ENCODE measurements around the gene SLC35F3. TPM values are rescaled to one million over a fixed set of nuclear protein-coding genes. Genes with fewer than 3 reads are reported as not detected.

The SLC35F3 gene
- total RNA-seq, 1 donor from 2014 or later, result not detected

- Histone ChIP-seq H3K27ac (replicated peaks) (no peak overlapping the region), H3K4me3 (no peak overlapping the region), H3K27me3 (ENCODE audit: low read depth) (peaks cover 74% of the 10 kb centered on the region), H3K36me3 (no peaks in the 10 kb centered on the region), H3K9me3 (replicated peaks) (peaks cover 15% of the 10 kb centered on the region), H3K4me1 (peaks cover 10% of the 10 kb centered on the region)
- intact Hi-C loops (cut with micrococcal nuclease), result no loop called here
- no peak for DNase-seq
- TF ChIP-seq, protein P1, sequence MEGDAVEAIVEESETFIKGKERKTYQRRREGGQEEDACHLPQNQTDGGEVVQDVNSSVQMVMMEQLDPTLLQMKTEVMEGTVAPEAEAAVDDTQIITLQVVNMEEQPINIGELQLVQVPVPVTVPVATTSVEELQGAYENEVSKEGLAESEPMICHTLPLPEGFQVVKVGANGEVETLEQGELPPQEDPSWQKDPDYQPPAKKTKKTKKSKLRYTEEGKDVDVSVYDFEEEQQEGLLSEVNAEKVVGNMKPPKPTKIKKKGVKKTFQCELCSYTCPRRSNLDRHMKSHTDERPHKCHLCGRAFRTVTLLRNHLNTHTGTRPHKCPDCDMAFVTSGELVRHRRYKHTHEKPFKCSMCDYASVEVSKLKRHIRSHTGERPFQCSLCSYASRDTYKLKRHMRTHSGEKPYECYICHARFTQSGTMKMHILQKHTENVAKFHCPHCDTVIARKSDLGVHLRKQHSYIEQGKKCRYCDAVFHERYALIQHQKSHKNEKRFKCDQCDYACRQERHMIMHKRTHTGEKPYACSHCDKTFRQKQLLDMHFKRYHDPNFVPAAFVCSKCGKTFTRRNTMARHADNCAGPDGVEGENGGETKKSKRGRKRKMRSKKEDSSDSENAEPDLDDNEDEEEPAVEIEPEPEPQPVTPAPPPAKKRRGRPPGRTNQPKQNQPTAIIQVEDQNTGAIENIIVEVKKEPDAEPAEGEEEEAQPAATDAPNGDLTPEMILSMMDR (IDR thresholded peaks at IDR 0.05; ENCODE audit: borderline replicate concordance), result no peak
Observed at GRCh38 chr1:233901495-233901894, 3.0 kb upstream of the SLC35F3 start.

DNA sequence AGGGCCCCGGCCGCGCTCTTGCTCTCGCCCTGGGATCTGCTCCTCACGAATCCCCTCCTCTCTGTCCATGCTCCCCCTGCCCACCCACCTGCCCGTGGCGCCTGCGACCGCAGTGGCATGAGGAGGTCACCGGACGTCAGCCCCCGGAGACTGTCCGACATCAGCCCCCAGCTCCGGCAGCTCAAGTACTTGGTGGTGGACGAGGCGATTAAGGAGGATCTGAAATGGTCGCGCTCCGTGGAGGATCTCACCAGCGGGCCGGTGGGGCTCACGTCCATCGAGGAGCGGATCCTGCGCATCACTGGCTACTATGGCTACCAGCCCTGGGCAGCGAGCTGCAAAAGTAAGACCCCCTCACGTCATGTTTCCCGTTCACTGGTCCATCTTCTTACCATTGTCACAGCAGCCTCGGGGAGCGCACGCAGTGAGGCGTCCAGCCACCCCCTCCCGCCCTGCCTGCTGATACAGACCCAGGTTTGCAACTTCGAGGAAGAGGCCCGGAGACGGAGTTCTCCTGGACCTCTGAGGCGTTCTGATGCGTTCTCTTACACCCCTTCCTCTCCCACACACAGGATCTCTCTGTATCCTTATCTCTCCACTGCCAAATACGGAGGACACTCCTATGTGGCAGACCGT lies 1.1 kb downstream of the SLC35F3 start:
- Histone ChIP-seq H3K4me1 (peaks cover 10% of the 10 kb centered on the region), H3K9me3 (replicated peaks) (no peaks in the 10 kb centered on the region), H3K27me3 (ENCODE audit: low read depth) (peaks cover 96% of the 10 kb centered on the region), H3K36me3 (no peaks in the 10 kb centered on the region), H3K27ac (replicated peaks) (no peak overlapping the region), H3K4me3 (peak overlapping the region; percentile 58)
- intact Hi-C loops (cut with micrococcal nuclease), result no loop called here
- DNase-seq, result no peak
- TF ChIP-seq, protein P1 (IDR thresholded peaks at IDR 0.05; ENCODE audit: borderline replicate concordance), result no peak

- intact Hi-C loops (cut with micrococcal nuclease), result no loop called here
- Histone ChIP-seq H3K27ac (replicated peaks) (no peak overlapping the region), H3K9me3 (replicated peaks) (no peaks in the 10 kb centered on the region), H3K27me3 (ENCODE audit: low read depth) (peaks cover 96% of the 10 kb centered on the region), H3K36me3 (no peaks in the 10 kb centered on the region), H3K4me1 (peaks cover 10% of the 10 kb centered on the region), H3K4me3 (no peak overlapping the region)
- no peak for DNase-seq
- TF ChIP-seq, protein P1 (IDR thresholded peaks at IDR 0.05; ENCODE audit: borderline replicate concordance), result no peak
Observed at GRCh38 chr1:233907151-233907550, 2.7 kb downstream of the SLC35F3 start.

DNA sequence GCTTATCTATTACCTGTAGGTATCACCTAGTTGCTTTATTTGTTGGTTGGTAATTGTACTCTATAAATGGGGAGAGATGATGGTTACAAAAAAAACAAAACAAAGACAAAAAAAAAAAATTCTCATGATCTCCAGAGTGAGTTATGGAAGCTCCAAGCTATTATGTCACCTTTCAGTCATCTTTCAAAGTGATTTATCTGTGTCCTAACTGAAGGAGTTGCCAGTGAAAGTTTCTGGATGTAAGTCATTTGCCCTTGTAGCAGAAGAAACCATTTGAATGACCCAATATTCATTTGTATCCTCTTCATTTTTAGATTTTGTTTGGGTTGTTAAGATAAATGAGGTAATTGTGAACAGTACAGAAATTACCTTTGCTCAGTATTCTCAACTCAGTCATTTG lies 3.6 kb downstream of the SLC35F3 start:
- H3K27ac ChIP-seq (replicated peaks), result no peak overlapping the region
- intact Hi-C loops (cut with micrococcal nuclease), result no loop called here
- no peaks in the 10 kb centered on the region for H3K36me3 ChIP-seq
- TF ChIP-seq, protein P1 (IDR thresholded peaks at IDR 0.05; ENCODE audit: borderline replicate concordance), result no peak
- no peaks in the 10 kb centered on the region for H3K9me3 ChIP-seq (replicated peaks)
- H3K4me3 ChIP-seq, result no peak overlapping the region
- DNase-seq, result no peak
- H3K27me3 ChIP-seq (ENCODE audit: low read depth), result peaks cover 95% of the 10 kb centered on the region
- peaks cover 10% of the 10 kb centered on the region for H3K4me1 ChIP-seq

DNA sequence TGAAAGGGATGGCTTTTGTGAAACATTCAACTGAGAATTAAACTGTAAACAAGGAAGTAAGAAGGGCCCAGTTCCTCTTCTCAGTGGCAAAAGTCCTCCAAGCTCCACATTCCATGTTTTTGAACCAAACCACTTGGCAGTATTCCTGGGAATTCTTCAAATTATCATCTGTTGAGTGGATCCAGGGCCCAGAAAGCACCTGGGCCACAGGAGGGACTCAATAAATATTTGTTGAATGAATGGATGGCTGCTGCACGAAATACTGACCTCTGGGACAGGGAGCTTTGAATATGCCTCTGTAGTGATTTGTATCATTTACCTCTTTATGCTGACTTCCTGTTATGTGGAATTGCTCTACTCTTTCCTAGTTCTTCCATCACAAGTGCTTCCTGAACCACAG lies 4.7 kb downstream of the SLC35F3 start:
- TF ChIP-seq, protein P1 (IDR thresholded peaks at IDR 0.05; ENCODE audit: borderline replicate concordance), result no peak
- peaks cover 92% of the 10 kb centered on the region for H3K27me3 ChIP-seq (ENCODE audit: low read depth)
- H3K4me1 ChIP-seq, result peaks cover 10% of the 10 kb centered on the region
- H3K4me3 ChIP-seq, result no peak overlapping the region
- intact Hi-C loops (cut with micrococcal nuclease), result no loop called here
- H3K9me3 ChIP-seq (replicated peaks), result no peaks in the 10 kb centered on the region
- no peak overlapping the region for H3K27ac ChIP-seq (replicated peaks)
- no peaks in the 10 kb centered on the region for H3K36me3 ChIP-seq
- DNase-seq, result no peak
